HG02970 (cell line): ENCODE results near the gene ATP2A1.
"Not testable (repeated sequence)": the region's sequence is repeated elsewhere in the genome, so short reads cannot be mapped to it uniquely, and the experiment has no call there.

Experiments
- ATAC-seq: cut with Tn5 transposase; IDR thresholded peaks from one replicate; pipeline ENCODE4 v1.9.1; 2021; ENCODE audit warnings: mild to moderate bottlenecking, moderate library complexity, moderate number of reproducible peaks; ENCODE audit not compliant: unreplicated experiment, low FRiP score

The ATP2A1 gene

DNA sequence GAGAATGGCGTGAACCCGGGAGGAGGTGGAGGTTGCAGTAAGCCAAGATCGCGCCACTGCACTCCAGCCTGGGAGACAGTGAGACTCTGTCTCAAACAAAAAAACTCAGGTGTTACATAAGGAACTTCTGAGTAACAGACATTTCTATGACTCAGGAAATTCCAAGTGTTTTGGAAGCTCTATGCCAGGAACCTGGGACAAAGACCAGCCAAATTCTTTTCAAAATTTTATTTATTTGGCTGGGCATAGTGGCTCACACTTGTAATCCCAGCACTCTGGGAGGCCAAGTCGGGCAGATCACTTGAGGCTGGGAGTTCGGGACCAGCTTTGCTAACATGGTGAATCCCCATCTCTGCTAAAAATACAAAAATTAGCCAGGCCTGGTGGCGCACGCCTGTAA is 19.9 kb upstream of the ATP2A1 start:
- no peak for ATAC-seq

GRCh38 chr16:28859326-28859725 is 19.0 kb upstream of the ATP2A1 start:
- no peak for ATAC-seq

GRCh38 chr16:28863929-28864793 is 14.1 kb upstream of the ATP2A1 start:
- no peak for ATAC-seq

DNA sequence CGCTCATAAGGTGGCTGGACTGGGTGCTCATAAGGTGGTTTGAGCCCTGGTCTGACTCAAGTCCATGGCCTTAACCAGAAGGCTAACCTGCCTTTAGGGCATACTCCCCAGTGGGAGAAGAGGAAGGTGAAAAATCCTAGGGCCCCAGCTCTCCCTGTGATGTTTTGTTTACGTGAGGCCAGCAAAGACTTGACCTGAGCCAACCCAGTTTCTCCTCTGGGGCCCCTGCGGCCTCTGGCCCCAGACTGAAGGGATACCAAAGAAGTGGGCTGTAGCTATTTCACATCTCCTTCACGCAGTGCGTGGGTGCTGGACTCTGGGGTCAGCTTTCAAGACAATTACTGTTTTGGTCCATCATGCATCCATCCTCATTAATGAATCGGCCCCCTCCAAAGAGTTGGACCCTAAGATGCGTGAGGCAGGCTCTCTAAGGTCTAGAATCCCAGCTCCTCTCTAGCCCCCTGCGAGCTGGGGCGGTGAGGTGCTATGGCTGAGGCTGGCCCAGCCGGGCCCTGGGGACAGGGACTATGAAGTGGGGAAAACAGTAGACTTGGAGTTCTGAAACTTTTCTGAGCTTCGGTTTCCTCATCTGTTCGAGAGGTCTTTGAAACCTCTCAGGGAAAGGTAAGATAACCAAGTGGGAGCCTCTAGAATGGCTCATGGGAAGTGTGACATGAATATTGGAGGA is 13.1 kb upstream of the ATP2A1 start:
- ATAC-seq = no peak

- ATAC-seq = no peak
Observed at GRCh38 chr16:28865722-28866453, 12.4 kb upstream of the ATP2A1 start.

DNA sequence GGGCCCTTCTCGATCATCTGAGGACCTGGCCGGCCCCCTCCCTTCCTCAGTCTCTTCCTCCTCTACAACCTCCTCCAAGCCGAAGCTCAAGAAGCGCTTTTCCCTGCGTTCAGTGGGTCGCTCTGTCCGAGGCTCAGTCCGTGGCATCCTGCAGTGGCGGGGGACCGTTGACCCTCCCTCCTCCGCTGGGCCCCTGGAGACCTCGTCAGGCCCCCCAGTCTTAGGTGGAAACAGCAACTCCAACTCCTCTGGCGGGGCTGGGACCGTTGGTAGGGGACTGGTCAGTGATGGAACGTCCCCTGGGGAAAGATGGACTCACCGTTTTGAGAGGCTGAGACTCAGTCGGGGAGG is 11.9 kb upstream of the ATP2A1 start:
- no peak for ATAC-seq

DNA sequence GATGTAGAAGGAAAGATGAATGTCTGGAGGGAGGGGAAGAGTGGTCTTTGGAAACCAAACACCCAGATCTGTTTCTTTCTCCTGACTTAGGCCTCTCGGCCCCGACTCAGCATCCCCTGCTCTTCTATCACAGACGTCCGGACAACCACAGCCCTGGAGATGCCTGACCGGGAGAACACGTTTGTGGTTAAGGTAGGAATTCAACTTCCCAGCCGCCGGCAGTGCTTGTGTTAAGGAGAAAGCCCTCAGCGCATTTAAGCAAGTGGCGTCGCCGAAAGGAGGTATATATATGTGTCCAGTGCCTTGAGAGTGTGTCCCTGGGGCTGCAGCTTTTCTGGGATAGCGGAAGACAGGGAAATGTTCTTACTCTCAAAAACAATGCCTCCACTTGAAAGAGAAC is 11.0 kb upstream of the ATP2A1 start:
- no peak for ATAC-seq

- ATAC-seq = not testable (repeated sequence)
Observed at GRCh38 chr16:28867646-28868045, 10.6 kb upstream of the ATP2A1 start.

DNA sequence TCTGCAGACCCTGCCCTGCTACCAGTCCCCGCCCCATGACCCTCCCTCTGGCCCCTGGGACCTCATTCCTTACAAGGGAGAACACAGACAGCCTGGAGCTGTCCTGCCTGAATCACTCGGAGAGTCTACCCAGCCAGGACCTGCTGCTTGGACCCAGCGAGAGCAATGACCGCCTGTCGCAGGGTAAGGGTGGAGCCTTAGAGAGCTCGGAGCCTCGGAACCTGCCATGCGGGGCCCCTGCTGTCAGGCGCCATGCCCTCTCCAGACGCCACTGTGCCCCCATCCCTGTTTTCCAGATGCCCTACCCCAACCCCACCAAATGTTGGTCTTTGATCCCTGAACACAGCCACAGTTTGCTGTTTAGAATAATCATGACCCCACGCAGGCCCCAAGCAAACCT is 9.1 kb upstream of the ATP2A1 start:
- no peak for ATAC-seq

DNA sequence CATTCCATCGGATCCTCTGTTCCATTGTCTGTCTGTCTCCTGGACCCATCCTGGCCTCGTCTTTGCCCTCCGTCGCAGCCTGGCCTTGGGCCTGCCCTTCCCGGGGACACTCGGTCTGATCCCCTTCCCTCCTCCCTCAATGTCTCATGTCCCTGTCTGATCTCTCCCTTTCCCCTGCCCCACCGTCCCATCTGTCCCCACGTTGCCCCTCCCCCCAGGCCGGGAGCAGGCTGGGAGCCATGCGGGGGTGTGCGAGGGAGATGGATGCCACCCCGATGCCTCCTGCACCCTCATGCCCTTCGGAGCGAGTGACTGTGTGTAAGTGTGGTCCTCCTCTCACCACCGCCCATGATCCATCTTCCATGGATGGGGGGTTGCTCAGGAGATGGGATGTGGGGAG is 5.3 kb upstream of the ATP2A1 start:
- ATAC-seq = no peak

DNA sequence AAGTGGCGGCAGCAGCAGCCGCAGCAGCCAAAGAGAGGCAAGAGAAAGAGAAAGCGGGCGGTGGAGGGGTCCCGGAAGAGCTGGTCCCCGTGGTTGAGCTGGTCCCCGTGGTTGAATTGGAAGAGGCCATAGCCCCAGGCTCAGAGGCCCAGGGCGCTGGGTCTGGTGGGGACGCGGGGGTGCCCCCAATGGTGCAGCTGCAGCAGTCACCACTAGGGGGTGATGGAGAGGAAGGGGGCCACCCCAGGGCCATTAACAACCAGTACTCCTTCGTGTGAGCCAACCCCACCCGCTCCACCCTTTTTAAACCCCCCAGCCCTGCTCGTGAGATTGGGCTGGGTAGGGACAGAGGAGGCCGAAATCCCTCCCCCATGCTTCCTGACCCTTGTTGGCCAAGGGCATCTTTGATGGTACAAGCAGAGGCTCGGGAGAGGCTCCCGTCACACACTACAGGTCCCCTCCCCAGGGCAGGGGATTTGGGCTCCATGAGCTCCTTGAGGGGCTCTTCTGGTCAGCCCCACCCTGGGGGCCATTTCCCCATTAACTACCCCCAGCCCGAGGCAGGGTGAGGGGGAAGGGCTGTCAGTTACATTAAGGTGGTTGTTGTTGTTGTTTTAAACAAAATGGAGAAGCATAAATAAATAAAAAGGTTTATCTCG is 4.6 kb upstream of the ATP2A1 start:
- no peak for ATAC-seq

GRCh38 chr16:28874406-28874805 is 3.9 kb upstream of the ATP2A1 start:
- no peak for ATAC-seq

- ATAC-seq = no peak
Observed at GRCh38 chr16:28875134-28876018, 2.9 kb upstream of the ATP2A1 start.

- ATAC-seq = no peak
Observed at GRCh38 chr16:28876019-28876659, 2.1 kb upstream of the ATP2A1 start.

- ATAC-seq = no peak
Observed at GRCh38 chr16:28876973-28877654, 1.2 kb upstream of the ATP2A1 start.

- ATAC-seq = no peak
Observed at GRCh38 chr16:28877655-28878000, 660 bp upstream of the ATP2A1 start.

- ATAC-seq = peak; percentile 29
Observed at GRCh38 chr16:28879261-28879840, 1.1 kb downstream of the ATP2A1 start.

- peak; percentile 87 for ATAC-seq
Observed at GRCh38 chr16:28879841-28880588, 1.7 kb downstream of the ATP2A1 start.
